ENCODE results near the gene PRODH2.

PRODH2 gene

GRCh38 chr19:35812220-35813042 lies at the start of gene PRODH2:
Gene PRODH2 (minus strand): TSS chr19:35812845. CDS start chr19:35812805, 40 bp downstream.
- no peak for DNase-seq

GRCh38 chr19:35861640-35862160 lies 49.1 kb upstream of the PRODH2 start:
- DNase-seq = no peak

GRCh38 chr19:35860818-35861639 lies 48.4 kb upstream of the PRODH2 start:
- DNase-seq = no peak

GRCh38 chr19:35860436-35860817 lies 47.8 kb upstream of the PRODH2 start:
- no peak for DNase-seq

GRCh38 chr19:35859414-35859813 lies 46.8 kb upstream of the PRODH2 start:
- DNase-seq = no peak

- no peak for DNase-seq
These were observed 45.7 kb upstream of the PRODH2 start for GRCh38 chr19:35858311-35858710.

GRCh38 chr19:35856546-35857149 lies 44.0 kb upstream of the PRODH2 start, which contains the start of gene KIRREL2:
Gene KIRREL2 (plus strand): TSS chr19:35856911. CDS start chr19:35857120, 209 bp downstream.
- DNase-seq = no peak

- no peak for DNase-seq
These were observed 40.6 kb upstream of the PRODH2 start for GRCh38 chr19:35853038-35853756.

- DNase-seq = no peak
These were observed 39.6 kb upstream of the PRODH2 start, which contains the start of gene NPHS1 for GRCh38 chr19:35852029-35852780. Gene NPHS1 (minus strand): TSS chr19:35852504. CDS start chr19:35851837, 667 bp downstream.

GRCh38 chr19:35851213-35852028 lies 38.8 kb upstream of the PRODH2 start:
- no peak for DNase-seq

- no peak for DNase-seq
These were observed 36.4 kb upstream of the PRODH2 start for GRCh38 chr19:35848919-35849505.

- no peak for DNase-seq
These were observed 35.8 kb upstream of the PRODH2 start for GRCh38 chr19:35848486-35848885.

- no peak for DNase-seq
These were observed 35.3 kb upstream of the PRODH2 start for GRCh38 chr19:35847911-35848310.

GRCh38 chr19:35846038-35846668 lies 33.5 kb upstream of the PRODH2 start:
- DNase-seq = no peak

GRCh38 chr19:35845215-35846037 lies 32.8 kb upstream of the PRODH2 start:
- no peak for DNase-seq

- no peak for DNase-seq
These were observed 32.0 kb upstream of the PRODH2 start for GRCh38 chr19:35844482-35845214.

- DNase-seq = no peak
These were observed 31.2 kb upstream of the PRODH2 start for GRCh38 chr19:35843676-35844481.
